RWPE2 (cell line): ENCODE measurements around the gene WAPL.

ENCODE experiments used
- ATAC-seq: fragments of 200-7000 bp; cut with Tn5 transposase; 3 replicates; pipeline ENCODE4 v1.9.1; 2021; ENCODE audit warnings: low read depth
- DNase-seq: peaks from one replicate; pipeline ENCODE4 v3.0.0-alpha.2; 2020; ENCODE audit warnings: low spot score
- H3K27ac ChIP-seq: fragments of 450-650 bp; 2 replicates; pipeline ENCODE4 v1.5.1; 2017; ENCODE audit warnings: mild to moderate bottlenecking; ENCODE audit not compliant: poor library complexity, severe bottlenecking
- H3K27me3 ChIP-seq: fragments of 250-450 bp; sonication (Bioruptor Pico); 2 replicates; pipeline ENCODE4 v1.5.1; 2021; ENCODE audit warnings: mild to moderate bottlenecking, moderate library complexity; ENCODE audit not compliant: insufficient read depth, poor library complexity, severe bottlenecking
- H3K36me3 ChIP-seq: fragments of 250-450 bp; sonication (Bioruptor Pico); 2 replicates; pipeline ENCODE4 v1.5.1; 2020; ENCODE audit warnings: low read depth, mild to moderate bottlenecking, moderate library complexity
- H3K4me1 ChIP-seq: fragments of 250-450 bp; sonication (Bioruptor Pico); 2 replicates; pipeline ENCODE4 v1.5.1; 2021; ENCODE audit warnings: mild to moderate bottlenecking, moderate library complexity; ENCODE audit not compliant: insufficient read depth, poor library complexity, severe bottlenecking
- H3K4me3 ChIP-seq: fragments of 250-450 bp; sonication (Bioruptor Pico); 2 replicates; pipeline ENCODE4 v1.5.1; 2021; ENCODE audit warnings: mild to moderate bottlenecking, moderate library complexity; ENCODE audit not compliant: severe bottlenecking
- H3K9me3 ChIP-seq: fragments of 250-450 bp; sonication (Bioruptor Pico); 2 replicates; pipeline ENCODE4 v1.5.1; 2021; ENCODE audit warnings: mild to moderate bottlenecking, moderate library complexity; ENCODE audit not compliant: severe bottlenecking
- TF ChIP-seq, protein P1 (sequence below): fragments of 450-650 bp; IDR thresholded peaks from one replicate; pipeline ENCODE4 v1.5.1; 2017; ENCODE audit warnings: mild to moderate bottlenecking, moderate library complexity; ENCODE audit not compliant: poor library complexity, severe bottlenecking

WAPL gene

GRCh38 chr10:86450806-86451603 is 70.6 kb downstream of the WAPL start:
- H3K9me3 ChIP-seq, result no peaks in the 10 kb centered on the region
- H3K4me3 ChIP-seq, result no peak overlapping the region
- ATAC-seq, result no peak
- no peak for DNase-seq
- H3K27ac ChIP-seq, result no peak overlapping the region
- H3K36me3 ChIP-seq, result peaks cover 70% of the 10 kb centered on the region
- H3K27me3 ChIP-seq, result no peaks in the 10 kb centered on the region
- TF ChIP-seq, protein P1, sequence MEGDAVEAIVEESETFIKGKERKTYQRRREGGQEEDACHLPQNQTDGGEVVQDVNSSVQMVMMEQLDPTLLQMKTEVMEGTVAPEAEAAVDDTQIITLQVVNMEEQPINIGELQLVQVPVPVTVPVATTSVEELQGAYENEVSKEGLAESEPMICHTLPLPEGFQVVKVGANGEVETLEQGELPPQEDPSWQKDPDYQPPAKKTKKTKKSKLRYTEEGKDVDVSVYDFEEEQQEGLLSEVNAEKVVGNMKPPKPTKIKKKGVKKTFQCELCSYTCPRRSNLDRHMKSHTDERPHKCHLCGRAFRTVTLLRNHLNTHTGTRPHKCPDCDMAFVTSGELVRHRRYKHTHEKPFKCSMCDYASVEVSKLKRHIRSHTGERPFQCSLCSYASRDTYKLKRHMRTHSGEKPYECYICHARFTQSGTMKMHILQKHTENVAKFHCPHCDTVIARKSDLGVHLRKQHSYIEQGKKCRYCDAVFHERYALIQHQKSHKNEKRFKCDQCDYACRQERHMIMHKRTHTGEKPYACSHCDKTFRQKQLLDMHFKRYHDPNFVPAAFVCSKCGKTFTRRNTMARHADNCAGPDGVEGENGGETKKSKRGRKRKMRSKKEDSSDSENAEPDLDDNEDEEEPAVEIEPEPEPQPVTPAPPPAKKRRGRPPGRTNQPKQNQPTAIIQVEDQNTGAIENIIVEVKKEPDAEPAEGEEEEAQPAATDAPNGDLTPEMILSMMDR, result no peak
- H3K4me1 ChIP-seq, result no peaks in the 10 kb centered on the region

DNA sequence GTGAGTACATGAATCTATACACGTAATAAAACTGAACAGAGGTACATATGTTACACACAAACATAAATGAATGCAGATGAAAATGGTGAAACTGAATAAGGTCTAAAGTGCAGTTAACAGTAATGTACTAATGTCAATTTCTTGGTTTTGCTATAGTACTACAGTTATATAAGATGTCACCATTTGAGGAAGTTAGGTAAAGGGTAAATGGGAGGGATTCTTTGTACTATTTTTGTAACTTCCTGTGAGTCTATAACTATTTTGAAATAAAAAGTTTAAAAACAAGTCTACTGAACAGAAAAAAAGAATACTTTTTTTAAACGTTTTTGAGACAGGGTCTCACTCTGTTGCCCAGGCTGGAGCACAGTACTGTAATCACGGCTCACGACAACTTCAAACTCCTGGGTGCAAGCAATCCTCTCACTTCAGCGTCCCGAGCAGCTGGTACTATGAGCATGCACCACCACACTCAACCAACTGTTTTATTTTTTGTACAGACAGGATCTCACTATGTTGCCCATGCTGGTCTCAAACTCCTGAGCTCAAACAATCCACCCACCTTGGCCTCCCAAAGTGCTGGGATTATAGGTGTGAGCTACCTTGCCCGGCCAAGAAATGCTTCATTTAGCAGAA is 71.5 kb downstream of the WAPL start:
- no peak for ATAC-seq
- no peaks in the 10 kb centered on the region for H3K27me3 ChIP-seq
- no peaks in the 10 kb centered on the region for H3K9me3 ChIP-seq
- H3K4me1 ChIP-seq, result no peaks in the 10 kb centered on the region
- TF ChIP-seq, protein P1, result no peak
- no peak overlapping the region for H3K4me3 ChIP-seq
- no peak for DNase-seq
- H3K36me3 ChIP-seq, result peaks cover 74% of the 10 kb centered on the region
- no peak overlapping the region for H3K27ac ChIP-seq

DNA sequence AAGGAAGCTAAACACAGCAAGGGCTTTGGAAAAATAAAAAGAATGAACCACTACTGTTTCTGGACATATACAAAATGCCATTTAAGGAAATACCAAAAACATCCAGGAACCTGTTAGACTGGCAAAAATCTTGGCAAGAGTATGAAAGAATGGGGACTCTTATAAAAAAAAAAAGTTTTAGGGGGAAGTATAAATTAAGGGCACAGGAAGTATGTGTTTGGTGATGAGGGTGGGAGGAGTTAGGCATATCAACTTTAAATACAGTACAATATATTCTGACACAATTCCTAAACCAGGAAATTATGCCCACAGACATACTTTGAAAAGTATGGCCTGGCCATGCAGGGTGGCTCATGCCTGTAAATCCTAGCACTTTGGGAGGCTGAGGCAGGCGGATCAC is 74.2 kb downstream of the WAPL start:
- Histone ChIP-seq H3K27me3 (no peaks in the 10 kb centered on the region), H3K4me3 (no peak overlapping the region), H3K36me3 (peaks cover 84% of the 10 kb centered on the region), H3K4me1 (no peaks in the 10 kb centered on the region), H3K9me3 (no peaks in the 10 kb centered on the region), H3K27ac (no peak overlapping the region)
- ATAC-seq (no peak), DNase-seq (no peak)
- TF ChIP-seq, protein P1, result no peak

GRCh38 chr10:86446987-86447386 is 74.6 kb downstream of the WAPL start:
- Histone ChIP-seq H3K4me3 (no peak overlapping the region), H3K4me1 (no peaks in the 10 kb centered on the region), H3K27me3 (no peaks in the 10 kb centered on the region), H3K36me3 (peaks cover 84% of the 10 kb centered on the region), H3K27ac (no peak overlapping the region), H3K9me3 (no peaks in the 10 kb centered on the region)
- TF ChIP-seq, protein P1, result no peak
- no peak for DNase-seq
- no peak for ATAC-seq

DNA sequence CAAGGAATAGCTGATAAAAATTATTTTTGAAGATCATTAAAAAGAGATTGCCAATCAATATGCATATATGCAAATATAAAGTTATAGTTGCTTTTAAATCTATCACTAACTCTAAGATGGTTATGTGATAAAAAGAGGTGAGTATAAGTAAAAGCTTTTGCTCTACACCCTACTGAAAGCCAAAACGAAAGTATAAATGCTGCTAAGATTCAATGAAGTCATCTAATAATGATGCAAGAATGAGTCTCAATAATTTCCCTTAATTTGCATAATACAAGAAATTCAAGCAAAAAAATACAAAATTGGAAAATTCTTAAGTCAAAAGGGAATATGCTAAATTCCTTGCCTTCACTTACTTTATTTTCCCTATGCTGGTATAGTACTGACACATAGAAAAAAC is 75.2 kb downstream of the WAPL start:
- Histone ChIP-seq H3K9me3 (no peaks in the 10 kb centered on the region), H3K27me3 (no peaks in the 10 kb centered on the region), H3K4me1 (peaks cover 2% of the 10 kb centered on the region), H3K27ac (no peak overlapping the region), H3K4me3 (no peak overlapping the region), H3K36me3 (peaks cover 84% of the 10 kb centered on the region)
- no peak for ATAC-seq
- DNase-seq, result no peak
- TF ChIP-seq, protein P1, result no peak
